ENCODE results near the gene GPR17.

GPR17 gene

GRCh38 chr2:127618551-127619202 lies 27.3 kb upstream of the GPR17 start:
- no peak for DNase-seq (ENCODE audit: insufficient read length)
- TF ChIP-seq POLR2A (IDR thresholded peaks at IDR 0.05; ENCODE audit: low read depth, low read length) (no peak), TAF1 (IDR thresholded peaks at IDR 0.05; ENCODE audit: borderline replicate concordance, low read depth, low read length) (no peak), POLR2AphosphoS5 (IDR thresholded peaks at IDR 0.05; ENCODE audit: low read depth, low read length) (no peak)
- FAIRE-seq = no peak

GRCh38 chr2:127619203-127619590 lies 26.8 kb upstream of the GPR17 start:
- TF ChIP-seq POLR2AphosphoS5 (IDR thresholded peaks at IDR 0.05; ENCODE audit: low read depth, low read length) = no peak
- no peak for TF ChIP-seq TAF1 (IDR thresholded peaks at IDR 0.05; ENCODE audit: borderline replicate concordance, low read depth, low read length)
- TF ChIP-seq POLR2A (IDR thresholded peaks at IDR 0.05; ENCODE audit: low read depth, low read length) = no peak
- DNase-seq (ENCODE audit: insufficient read length) (peak; percentile 10), FAIRE-seq (no peak)

GRCh38 chr2:127619877-127620705 lies 25.9 kb upstream of the GPR17 start:
- DNase-seq (ENCODE audit: insufficient read length) (peak; percentile 52), FAIRE-seq (no peak)
- TF ChIP-seq POLR2A (IDR thresholded peaks at IDR 0.05; ENCODE audit: low read depth, low read length) (no peak), TAF1 (IDR thresholded peaks at IDR 0.05; ENCODE audit: borderline replicate concordance, low read depth, low read length) (no peak), POLR2AphosphoS5 (IDR thresholded peaks at IDR 0.05; ENCODE audit: low read depth, low read length) (no peak)

GRCh38 chr2:127620866-127621265 lies 25.1 kb upstream of the GPR17 start:
- no peak for TF ChIP-seq POLR2AphosphoS5 (IDR thresholded peaks at IDR 0.05; ENCODE audit: low read depth, low read length)
- TF ChIP-seq TAF1 (IDR thresholded peaks at IDR 0.05; ENCODE audit: borderline replicate concordance, low read depth, low read length) = no peak
- no peak for TF ChIP-seq POLR2A (IDR thresholded peaks at IDR 0.05; ENCODE audit: low read depth, low read length)
- FAIRE-seq (no peak), DNase-seq (ENCODE audit: insufficient read length) (peak; percentile 23)

GRCh38 chr2:127621981-127622431 lies 23.9 kb upstream of the GPR17 start:
- FAIRE-seq (no peak), DNase-seq (ENCODE audit: insufficient read length) (peak; percentile 12)

GRCh38 chr2:127622561-127623387 lies 23.2 kb upstream of the GPR17 start:
- FAIRE-seq = no peak

More at GRCh38 chr2:127621981-127622431, 23.9 kb upstream of the GPR17 start:
- no peak for TF ChIP-seq POLR2AphosphoS5 (IDR thresholded peaks at IDR 0.05; ENCODE audit: low read depth, low read length)
- TF ChIP-seq TAF1 (IDR thresholded peaks at IDR 0.05; ENCODE audit: borderline replicate concordance, low read depth, low read length) = no peak
- no peak for TF ChIP-seq POLR2A (IDR thresholded peaks at IDR 0.05; ENCODE audit: low read depth, low read length)

GRCh38 chr2:127623388-127624319 lies 22.3 kb upstream of the GPR17 start:
- DNase-seq (ENCODE audit: insufficient read length) (peak; percentile 26), FAIRE-seq (no peak)

More at GRCh38 chr2:127622561-127623387, 23.2 kb upstream of the GPR17 start:
- TF ChIP-seq TAF1 (IDR thresholded peaks at IDR 0.05; ENCODE audit: borderline replicate concordance, low read depth, low read length) (no peak), POLR2A (IDR thresholded peaks at IDR 0.05; ENCODE audit: low read depth, low read length) (no peak), POLR2AphosphoS5 (IDR thresholded peaks at IDR 0.05; ENCODE audit: low read depth, low read length) (no peak)
- DNase-seq (ENCODE audit: insufficient read length) = peak; percentile 15

GRCh38 chr2:127624320-127624755 lies 21.6 kb upstream of the GPR17 start:
- FAIRE-seq = no peak

More at GRCh38 chr2:127623388-127624319, 22.3 kb upstream of the GPR17 start:
- TF ChIP-seq TAF1 (IDR thresholded peaks at IDR 0.05; ENCODE audit: borderline replicate concordance, low read depth, low read length) (no peak), POLR2AphosphoS5 (IDR thresholded peaks at IDR 0.05; ENCODE audit: low read depth, low read length) (no peak), POLR2A (IDR thresholded peaks at IDR 0.05; ENCODE audit: low read depth, low read length) (no peak)

GRCh38 chr2:127624756-127625571 lies 21.0 kb upstream of the GPR17 start:
- no peak for DNase-seq (ENCODE audit: insufficient read length)
- TF ChIP-seq POLR2A (IDR thresholded peaks at IDR 0.05; ENCODE audit: low read depth, low read length) (no peak), TAF1 (IDR thresholded peaks at IDR 0.05; ENCODE audit: borderline replicate concordance, low read depth, low read length) (no peak), POLR2AphosphoS5 (IDR thresholded peaks at IDR 0.05; ENCODE audit: low read depth, low read length) (no peak)
- FAIRE-seq = no peak

More at GRCh38 chr2:127624320-127624755, 21.6 kb upstream of the GPR17 start:
- no peak for DNase-seq (ENCODE audit: insufficient read length)
- TF ChIP-seq POLR2A (IDR thresholded peaks at IDR 0.05; ENCODE audit: low read depth, low read length) (no peak), POLR2AphosphoS5 (IDR thresholded peaks at IDR 0.05; ENCODE audit: low read depth, low read length) (no peak), TAF1 (IDR thresholded peaks at IDR 0.05; ENCODE audit: borderline replicate concordance, low read depth, low read length) (no peak)
